GM12878 (cell line): ENCODE results near the gene LRRC30.

ENCODE experiments used
- BCL3 ChIP-seq: IDR thresholded peaks from 2 replicates; pipeline ENCODE4 v1.6.1; 2011; ENCODE audit warnings: borderline replicate concordance, low read depth, mild to moderate bottlenecking, moderate library complexity, low read length; ENCODE audit not compliant: insufficient read depth, poor library complexity, severe bottlenecking
- SIN3A ChIP-seq: IDR thresholded peaks from 2 replicates; pipeline ENCODE4 v1.6.1; 2012; ENCODE audit warnings: low read depth, low read length, improper control_type of control experiment

- TF ChIP-seq SIN3A (no peak), BCL3 (no peak)
Measured at GRCh38 chr18:7261199-7261598, 30.3 kb downstream of the LRRC30 start.
